DOHH2 (cell line): ENCODE measurements around the gene TMEM63C.

Experiments
- H3F3A ChIP-seq: fragments of 200-600 bp; sonication (generic), shearing (Covaris generic); 2 replicates; pipeline ENCODE4 v1.6.0; 2016; ENCODE audit warnings: antibody characterized with exemption, mild to moderate bottlenecking; ENCODE audit not compliant: control insufficient read depth, insufficient read depth
- H3K27ac ChIP-seq: fragments of 200-600 bp; sonication (generic); 2 replicates; pipeline ENCODE4 v1.5.1; 2014; ENCODE audit warnings: low read depth, mild to moderate bottlenecking, low read length, moderate library complexity
- H3K27me3 ChIP-seq: fragments of 200-600 bp; sonication (generic); 2 replicates; pipeline ENCODE4 v1.6.1; 2014; ENCODE audit warnings: mild to moderate bottlenecking, low read length, mixed read lengths; ENCODE audit not compliant: control insufficient read depth
- H3K36me3 ChIP-seq: fragments of 200-600 bp; sonication (generic); 2 replicates; pipeline ENCODE4 v1.6.1; 2014; ENCODE audit warnings: mild to moderate bottlenecking, low read length, moderate library complexity, mixed read lengths; ENCODE audit not compliant: control insufficient read depth
- H3K4me1 ChIP-seq: fragments of 200-600 bp; sonication (generic); 2 replicates; pipeline ENCODE4 v1.6.1; 2014; ENCODE audit warnings: mild to moderate bottlenecking, low read length, mixed read lengths; ENCODE audit not compliant: control insufficient read depth
- H3K4me2 ChIP-seq: fragments of 200-600 bp; sonication (generic); 2 replicates; pipeline ENCODE4 v1.6.0; 2014; ENCODE audit warnings: mild to moderate bottlenecking, low read length, moderate library complexity
- H3K4me3 ChIP-seq: fragments of 200-600 bp; sonication (generic); 2 replicates; pipeline ENCODE4 v1.5.1; 2014; ENCODE audit warnings: mild to moderate bottlenecking, low read length, mixed read lengths
- H3K79me2 ChIP-seq: fragments of 200-600 bp; sonication (generic); 2 replicates; pipeline ENCODE4 v1.6.1; 2014; ENCODE audit warnings: mild to moderate bottlenecking, low read length, mixed read lengths; ENCODE audit not compliant: control insufficient read depth
- H3K9me2 ChIP-seq: fragments of 200-600 bp; sonication (generic); replicated peaks from 2 replicates; pipeline ENCODE4 v1.6.1; 2014; ENCODE audit warnings: mild to moderate bottlenecking, low read length, mixed read lengths; ENCODE audit not compliant: control insufficient read depth
- H3K9me3 ChIP-seq: fragments of 200-600 bp; sonication (generic); 2 replicates; pipeline ENCODE4 v1.6.1; 2014; ENCODE audit warnings: antibody characterized with exemption, low read length, mixed read lengths; ENCODE audit not compliant: control insufficient read depth, insufficient read depth
- H4K20me1 ChIP-seq: fragments of 200-600 bp; sonication (generic); 2 replicates; pipeline ENCODE4 v1.6.0; 2014; ENCODE audit warnings: low read depth, mild to moderate bottlenecking, antibody characterized with exemption, low read length, moderate library complexity; ENCODE audit not compliant: control insufficient read depth, insufficient read depth
- EZH2phosphoT487 ChIP-seq: fragments of 200-600 bp; sonication (generic); IDR thresholded peaks from 2 replicates; pipeline ENCODE4 v1.6.1; 2017; ENCODE audit warnings: borderline replicate concordance, mild to moderate bottlenecking, antibody characterized with exemption, low read length, moderate library complexity, mixed read lengths
- TF ChIP-seq, protein P1 (sequence below): fragments of 200-600 bp; sonication (generic); IDR thresholded peaks from one replicate; pipeline ENCODE4 v1.5.1; 2014; ENCODE audit warnings: antibody characterized with exemption, mild to moderate bottlenecking, low read depth, low read length; ENCODE audit not compliant: poor library complexity, severe bottlenecking

Gene TMEM63C

DNA sequence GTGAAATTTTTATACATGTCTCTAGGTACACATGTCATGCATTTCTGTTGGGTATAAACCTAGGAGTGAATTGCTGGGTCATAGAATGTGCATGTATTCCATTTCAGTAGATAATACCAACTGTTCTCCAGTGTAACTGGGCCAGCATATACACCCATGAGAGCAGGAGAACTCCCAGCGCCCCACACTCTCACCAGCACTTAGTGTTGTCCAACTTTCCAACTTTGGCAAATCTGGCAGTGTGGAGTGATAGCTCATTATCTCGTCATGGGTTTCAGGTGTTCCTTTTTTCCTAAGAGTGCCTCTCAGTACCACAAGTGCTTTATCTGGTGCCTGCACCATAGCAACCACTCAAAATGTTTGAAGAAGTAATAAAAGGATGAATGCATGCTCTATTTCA lies 49.3 kb downstream of the TMEM63C start:
- Histone ChIP-seq H3K27ac (no peak overlapping the region), H3K4me2 (no peak overlapping the region), H3K9me2 (no peaks in the 10 kb centered on the region), H3K4me3 (no peak overlapping the region), H3K4me1 (no peaks in the 10 kb centered on the region), H3K27me3 (no peaks in the 10 kb centered on the region), H3K9me3 (no peaks in the 10 kb centered on the region), H4K20me1 (no peaks in the 10 kb centered on the region), H3F3A (no peaks in the 10 kb centered on the region), H3K36me3 (no peaks in the 10 kb centered on the region), H3K79me2 (no peaks in the 10 kb centered on the region)
- TF ChIP-seq EZH2phosphoT487, result no peak
- TF ChIP-seq, protein P1, sequence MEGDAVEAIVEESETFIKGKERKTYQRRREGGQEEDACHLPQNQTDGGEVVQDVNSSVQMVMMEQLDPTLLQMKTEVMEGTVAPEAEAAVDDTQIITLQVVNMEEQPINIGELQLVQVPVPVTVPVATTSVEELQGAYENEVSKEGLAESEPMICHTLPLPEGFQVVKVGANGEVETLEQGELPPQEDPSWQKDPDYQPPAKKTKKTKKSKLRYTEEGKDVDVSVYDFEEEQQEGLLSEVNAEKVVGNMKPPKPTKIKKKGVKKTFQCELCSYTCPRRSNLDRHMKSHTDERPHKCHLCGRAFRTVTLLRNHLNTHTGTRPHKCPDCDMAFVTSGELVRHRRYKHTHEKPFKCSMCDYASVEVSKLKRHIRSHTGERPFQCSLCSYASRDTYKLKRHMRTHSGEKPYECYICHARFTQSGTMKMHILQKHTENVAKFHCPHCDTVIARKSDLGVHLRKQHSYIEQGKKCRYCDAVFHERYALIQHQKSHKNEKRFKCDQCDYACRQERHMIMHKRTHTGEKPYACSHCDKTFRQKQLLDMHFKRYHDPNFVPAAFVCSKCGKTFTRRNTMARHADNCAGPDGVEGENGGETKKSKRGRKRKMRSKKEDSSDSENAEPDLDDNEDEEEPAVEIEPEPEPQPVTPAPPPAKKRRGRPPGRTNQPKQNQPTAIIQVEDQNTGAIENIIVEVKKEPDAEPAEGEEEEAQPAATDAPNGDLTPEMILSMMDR, result no peak

DNA sequence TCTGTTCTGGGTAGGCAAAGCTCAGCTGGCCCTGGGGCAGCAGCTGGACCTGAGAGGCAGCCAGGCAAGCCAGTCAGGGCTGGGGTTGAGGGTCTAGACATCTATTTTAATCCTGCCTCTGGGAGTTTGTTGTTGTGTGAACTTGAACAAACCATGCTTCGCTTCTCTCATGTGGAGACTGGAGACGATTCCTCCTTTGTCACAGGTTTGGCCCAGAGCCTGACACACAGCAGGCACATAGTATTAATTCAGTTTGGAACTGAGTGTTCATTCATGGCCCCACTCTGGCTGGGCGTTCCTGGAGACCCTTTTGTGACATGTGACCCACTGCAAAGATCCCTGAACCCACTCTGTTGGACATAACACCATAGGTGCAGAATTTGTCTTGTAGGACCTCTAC lies 50.1 kb downstream of the TMEM63C start:
- Histone ChIP-seq H3K4me2 (no peak overlapping the region), H3K9me2 (no peaks in the 10 kb centered on the region), H3K27me3 (no peaks in the 10 kb centered on the region), H3K4me1 (no peaks in the 10 kb centered on the region), H3K79me2 (no peaks in the 10 kb centered on the region), H3K36me3 (no peaks in the 10 kb centered on the region), H3K4me3 (no peak overlapping the region), H3F3A (no peaks in the 10 kb centered on the region), H3K9me3 (no peaks in the 10 kb centered on the region), H4K20me1 (no peaks in the 10 kb centered on the region), H3K27ac (no peak overlapping the region)
- no peak for TF ChIP-seq EZH2phosphoT487
- TF ChIP-seq, protein P1, result no peak

DNA sequence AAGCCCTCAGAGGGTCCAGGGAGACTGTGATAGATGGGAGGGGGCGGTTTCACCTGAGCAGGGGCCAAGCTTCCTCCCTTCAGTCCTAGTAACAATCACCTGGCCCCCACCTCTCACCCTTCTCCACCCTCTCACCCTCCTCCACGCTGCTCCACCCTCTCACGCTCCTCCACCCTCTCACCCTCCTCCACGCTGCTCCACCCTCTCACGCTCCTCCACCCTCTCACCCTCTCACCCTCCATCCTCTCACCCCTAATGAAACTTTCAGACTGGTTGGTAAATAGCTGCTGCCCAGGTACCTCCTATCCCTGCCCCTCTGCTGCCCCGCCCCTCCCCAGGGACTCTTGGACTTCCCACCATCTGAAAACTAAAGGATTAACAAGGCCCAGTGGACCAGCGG lies 55.2 kb downstream of the TMEM63C start:
- H3K9me3 ChIP-seq, result no peaks in the 10 kb centered on the region
- no peaks in the 10 kb centered on the region for H3K27me3 ChIP-seq
- H3K4me3 ChIP-seq, result no peak overlapping the region
- no peaks in the 10 kb centered on the region for H3K9me2 ChIP-seq
- no peaks in the 10 kb centered on the region for H4K20me1 ChIP-seq
- TF ChIP-seq EZH2phosphoT487, result no peak
- TF ChIP-seq, protein P1, result no peak
- no peak overlapping the region for H3K27ac ChIP-seq
- H3K79me2 ChIP-seq, result no peaks in the 10 kb centered on the region
- no peak overlapping the region for H3K4me2 ChIP-seq
- H3F3A ChIP-seq, result no peaks in the 10 kb centered on the region
- H3K4me1 ChIP-seq, result peaks cover 34% of the 10 kb centered on the region
- no peaks in the 10 kb centered on the region for H3K36me3 ChIP-seq

DNA sequence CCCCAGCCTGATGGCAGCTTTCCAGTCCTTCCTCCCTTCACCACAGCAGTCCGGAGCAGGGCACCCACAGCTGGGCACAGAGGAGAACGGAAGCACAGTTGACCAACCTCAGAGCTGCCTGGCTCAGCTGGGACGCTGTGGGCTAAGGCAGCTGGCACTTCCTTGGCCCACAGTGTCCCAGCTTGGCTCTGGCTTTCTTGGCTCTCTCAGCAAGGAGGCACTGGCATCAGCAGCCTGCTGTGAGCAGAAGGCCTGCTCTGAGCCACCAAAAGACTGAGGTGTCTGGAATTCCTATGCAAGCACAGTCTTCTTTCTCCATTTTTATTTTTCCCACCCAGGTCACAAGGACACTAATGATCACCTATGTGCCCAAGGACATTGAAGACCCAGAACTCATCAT lies 56.8 kb downstream of the TMEM63C start:
- TF ChIP-seq EZH2phosphoT487, result no peak
- TF ChIP-seq, protein P1, result no peak
- no peak overlapping the region for H3K4me2 ChIP-seq

More for the DNA sequence above, 56.8 kb downstream of the TMEM63C start:
- H3K27me3 ChIP-seq, result no peaks in the 10 kb centered on the region
- no peaks in the 10 kb centered on the region for H3K79me2 ChIP-seq
- H3K4me1 ChIP-seq, result peaks cover 50% of the 10 kb centered on the region
- H3K9me3 ChIP-seq, result no peaks in the 10 kb centered on the region
- H3K27ac ChIP-seq, result no peak overlapping the region
- peaks cover 9% of the 10 kb centered on the region for H3F3A ChIP-seq
- H4K20me1 ChIP-seq, result no peaks in the 10 kb centered on the region
- no peak overlapping the region for H3K4me3 ChIP-seq
- H3K9me2 ChIP-seq, result no peaks in the 10 kb centered on the region
- H3K36me3 ChIP-seq, result no peaks in the 10 kb centered on the region
